ENCODE data around the gene HIGD1C. TPM values are rescaled to one million over a fixed set of nuclear protein-coding genes. Genes with fewer than 3 reads are reported as not detected.
"Not testable (repeated sequence)": the region's sequence is repeated elsewhere in the genome, so short reads cannot be mapped to it uniquely, and the experiment has no call there.

HIGD1C gene
- polyA plus RNA-seq, 3 donors = 0.43 TPM; not detected in 2

DNA sequence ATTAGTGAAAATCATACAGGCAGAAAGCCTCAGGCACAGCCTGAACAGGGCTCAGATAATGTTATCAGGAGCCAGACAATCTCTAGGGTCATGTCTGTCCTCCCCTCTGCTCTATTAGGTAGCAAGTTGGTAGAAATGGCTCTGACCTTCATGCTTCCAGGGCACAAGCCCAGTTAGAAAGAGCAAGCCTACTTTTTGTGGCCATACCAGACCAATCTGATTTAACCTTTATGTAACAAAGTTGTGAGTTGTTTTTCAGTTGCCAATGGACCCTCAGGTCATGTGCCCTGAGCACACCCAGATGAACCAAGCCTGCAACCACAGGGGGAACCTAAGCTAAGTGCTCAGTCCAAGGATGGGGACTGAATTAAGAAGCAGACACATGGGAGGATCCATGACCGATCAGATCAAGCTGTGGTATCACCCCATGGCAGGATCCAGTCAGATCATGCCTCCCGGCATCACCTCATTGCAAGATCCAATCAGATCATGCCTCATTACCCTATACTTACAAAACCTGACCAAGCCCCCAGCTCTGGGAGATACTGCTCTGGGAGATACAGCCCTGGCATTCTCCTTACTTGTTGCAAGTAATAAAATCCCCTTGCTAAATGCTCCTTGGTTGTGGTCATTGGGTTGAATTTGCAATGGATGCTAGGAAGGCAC lies 18.8 kb upstream of the HIGD1C start:
- DNase-seq (ENCODE audit: low read depth in 3 of 3, low spot score in 2 of 3) = no peak

DNA sequence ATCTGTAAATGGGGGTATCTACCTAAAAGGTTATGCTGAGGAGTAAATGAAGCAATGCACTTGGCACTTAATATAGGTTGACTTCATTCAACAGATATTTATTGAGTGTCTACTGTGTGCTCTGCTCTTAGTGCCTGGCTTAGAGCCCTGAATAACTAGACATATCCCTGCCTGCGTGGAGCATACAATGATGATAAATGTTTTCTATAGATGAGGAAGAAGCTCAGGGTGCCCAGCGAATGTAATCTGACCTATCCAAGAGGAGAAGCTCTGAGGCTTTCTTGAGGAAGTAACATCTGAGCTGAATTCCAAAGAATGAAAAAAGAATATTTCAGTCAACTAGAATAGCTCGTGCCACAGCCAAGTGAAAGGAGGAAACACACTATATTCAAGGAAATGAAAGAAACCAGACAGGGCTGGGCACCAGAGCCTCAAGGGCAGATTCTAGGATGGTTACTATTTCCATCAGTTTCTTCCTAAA lies 17.9 kb upstream of the HIGD1C start:
- DNase-seq (ENCODE audit: low read depth in 3 of 3, low spot score in 2 of 3) = no peak

DNA sequence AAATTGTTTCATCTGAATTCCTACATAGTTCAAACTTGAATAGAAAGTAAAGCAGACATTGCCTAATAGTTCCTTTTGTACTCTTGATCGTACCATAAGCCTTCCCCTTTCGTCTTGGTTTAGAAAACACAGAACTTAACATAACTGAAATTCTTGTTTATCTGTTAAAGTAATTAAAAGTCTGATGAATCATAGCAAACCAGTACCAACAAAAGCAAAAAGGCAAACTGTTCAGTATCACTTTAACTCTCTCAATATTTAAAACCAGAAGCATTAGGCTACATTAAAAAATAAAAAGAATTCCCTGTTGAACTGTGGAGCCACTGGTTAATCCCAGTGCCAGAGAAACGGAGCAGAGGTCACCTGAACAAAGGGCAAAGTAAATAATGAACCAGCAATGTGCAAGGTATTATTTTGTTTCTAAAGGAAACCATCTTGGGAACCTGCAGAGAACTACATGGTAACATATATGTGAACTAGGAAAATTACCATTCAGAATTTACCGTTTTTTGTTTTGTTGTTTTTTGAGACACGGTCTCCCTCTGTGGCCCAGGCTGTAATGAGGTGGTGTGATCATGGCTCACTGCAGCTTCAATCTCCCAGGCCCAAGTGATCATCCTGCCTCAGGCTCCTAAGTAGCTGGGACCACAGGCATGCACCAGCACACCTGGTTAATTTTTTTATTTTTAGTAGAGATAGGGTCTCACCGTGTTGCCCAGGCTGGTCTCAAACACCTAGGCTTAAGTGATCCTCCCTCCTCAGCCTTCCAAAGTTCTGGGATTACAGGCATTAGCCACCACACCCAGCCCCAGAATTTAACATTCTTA lies 17.1 kb upstream of the HIGD1C start:
- DNase-seq (ENCODE audit: low read depth in 3 of 3, low spot score in 2 of 3) = no peak

DNA sequence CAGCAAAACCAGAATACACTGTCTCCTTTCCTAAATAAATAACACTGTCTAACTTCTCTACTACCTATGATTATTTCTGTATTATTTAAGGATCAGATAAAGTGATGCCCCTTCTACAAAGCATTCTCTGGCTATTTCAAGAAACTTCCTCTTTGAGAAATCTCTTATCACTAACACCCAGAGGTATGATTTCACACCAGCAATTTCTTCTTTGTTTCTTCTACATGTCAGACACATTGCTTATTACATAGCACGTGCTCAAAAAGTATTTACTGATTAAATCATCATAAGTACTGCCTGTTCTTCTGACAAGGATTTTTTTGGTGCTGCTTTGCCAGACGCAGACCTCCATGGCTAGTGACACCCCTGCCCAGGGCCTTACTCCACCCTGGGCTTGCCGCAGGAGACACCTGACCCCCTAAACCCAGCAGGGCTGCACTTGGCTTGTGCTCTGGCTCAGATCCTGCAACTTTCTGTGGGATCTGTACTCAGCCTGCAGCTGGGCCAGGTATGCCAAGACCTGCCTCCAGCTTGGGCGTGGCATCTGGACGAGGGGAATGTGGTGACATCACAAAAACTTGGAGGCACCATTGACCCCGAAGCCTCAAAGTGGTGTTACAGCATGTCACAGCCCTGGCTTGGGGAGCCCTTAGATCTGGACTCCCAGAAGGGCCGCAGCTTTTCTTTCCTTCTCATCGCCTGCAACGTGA lies 15.4 kb upstream of the HIGD1C start:
- DNase-seq (ENCODE audit: low read depth in 3 of 3, low spot score in 2 of 3) = no peak

DNA sequence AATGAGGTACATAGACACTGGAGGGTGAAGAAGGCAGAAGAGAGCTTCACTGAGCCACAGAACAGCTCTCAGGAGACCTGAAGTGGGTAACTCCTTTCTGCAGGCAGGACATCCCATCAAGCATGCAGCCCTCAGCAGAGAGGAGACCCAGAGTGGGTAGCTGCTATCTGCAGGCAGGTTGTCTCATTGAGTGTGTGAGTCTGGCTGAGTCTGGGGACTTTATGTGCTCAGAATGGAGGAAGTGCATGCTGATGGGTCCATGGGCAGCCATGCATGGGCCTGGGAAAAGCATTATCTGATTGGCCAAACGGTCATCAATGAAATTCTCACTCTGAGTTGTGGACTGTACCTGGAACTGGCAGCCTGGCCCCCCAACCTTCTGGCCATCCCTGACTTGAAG lies 14.7 kb upstream of the HIGD1C start:
- no peak for DNase-seq (ENCODE audit: low read depth in 3 of 3, low spot score in 2 of 3)

DNA sequence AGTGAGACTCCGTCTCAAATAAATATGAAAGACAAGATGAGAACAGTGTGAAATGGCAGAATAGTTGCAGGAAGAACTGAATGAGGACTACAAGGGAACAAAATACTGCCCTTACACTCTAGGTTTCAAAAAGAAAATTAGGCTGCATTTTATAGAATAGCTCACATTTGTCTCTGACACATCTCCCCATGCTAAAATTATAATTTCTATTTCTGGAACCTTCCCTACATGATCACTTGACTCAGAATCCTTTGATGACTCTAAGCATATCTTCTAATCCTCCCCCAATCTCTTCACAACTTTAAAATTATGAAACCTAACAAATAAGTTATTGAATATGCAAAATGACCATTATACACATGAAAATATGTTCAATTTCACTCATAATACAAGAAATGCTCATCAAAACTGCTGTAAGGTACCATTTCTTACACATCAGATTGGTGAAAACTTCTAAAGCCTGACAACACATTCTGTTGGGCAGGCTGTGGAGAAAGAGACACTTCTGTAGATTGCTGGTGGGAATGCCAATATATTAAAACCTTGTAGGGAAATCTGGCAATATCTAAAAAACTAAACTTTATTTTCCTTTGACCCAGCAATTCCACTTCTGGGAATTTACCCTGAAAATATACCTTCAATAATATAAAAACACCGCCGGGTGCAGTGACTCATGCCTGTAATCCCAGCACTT lies 4.3 kb upstream of the HIGD1C start:
- no peak for DNase-seq (ENCODE audit: low read depth in 3 of 3, low spot score in 2 of 3)

DNA sequence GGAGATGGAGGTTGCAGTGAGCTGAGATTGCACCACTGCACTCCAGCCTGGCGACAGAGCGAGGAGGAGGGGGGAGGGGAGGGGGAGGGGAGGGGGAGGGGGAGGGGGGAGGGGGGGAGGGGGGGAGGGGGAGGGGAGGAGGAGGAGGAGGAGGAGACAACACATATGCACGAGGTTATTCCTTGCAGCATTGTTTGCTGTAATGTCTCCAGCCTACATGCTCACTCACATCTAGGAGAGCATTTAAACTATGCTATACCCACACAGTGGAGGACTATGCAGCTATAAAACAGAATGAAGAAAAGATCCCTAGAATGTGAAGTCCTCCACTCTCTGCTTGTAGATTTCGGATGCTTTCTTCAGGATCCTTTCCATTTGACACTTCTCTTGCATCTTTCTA lies 3.5 kb upstream of the HIGD1C start:
- no peak for DNase-seq (ENCODE audit: low read depth in 3 of 3, low spot score in 2 of 3)

DNA sequence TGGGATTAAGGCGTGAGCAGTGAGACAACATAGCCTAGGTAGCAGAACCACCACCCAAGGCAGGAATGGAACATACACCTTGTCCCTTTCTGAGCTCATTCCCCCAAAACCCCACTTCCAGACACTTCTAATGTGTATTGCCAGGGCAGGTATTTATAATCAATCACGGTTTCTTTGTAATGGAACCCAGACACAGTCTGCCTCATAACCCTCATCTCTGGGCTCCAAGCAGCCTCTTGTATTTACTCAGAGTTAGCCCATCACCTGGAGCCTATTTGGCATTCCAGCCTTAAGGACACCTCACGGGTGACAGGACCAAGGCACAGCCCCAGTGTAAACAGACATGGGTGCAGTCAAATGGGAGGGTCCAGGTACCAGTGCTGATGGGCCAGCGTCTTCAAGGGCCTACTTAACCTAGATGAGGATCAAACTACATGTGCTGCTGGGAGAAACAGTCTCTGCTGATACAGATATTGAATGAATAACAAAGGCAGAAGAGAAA lies 2.5 kb upstream of the HIGD1C start:
- DNase-seq (ENCODE audit: low read depth in 3 of 3, low spot score in 2 of 3) = no peak

DNA sequence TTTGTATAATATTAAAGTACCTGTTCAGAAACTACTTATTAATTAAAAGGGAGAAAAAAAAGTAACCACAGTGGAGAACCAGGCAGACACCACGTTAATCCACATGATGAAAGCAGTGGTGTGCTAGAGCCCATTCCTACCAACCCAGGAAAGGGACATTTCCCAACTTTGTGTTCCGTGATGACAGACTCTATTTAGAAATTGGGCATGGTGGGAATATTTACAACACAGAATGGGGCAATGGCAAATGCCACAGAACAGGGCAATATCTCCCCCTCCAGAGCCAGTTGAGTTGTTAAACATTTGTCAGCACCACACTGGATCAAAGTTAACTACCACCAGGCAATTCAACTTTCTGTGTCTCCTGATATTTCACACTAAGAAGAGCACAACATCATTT lies 1.2 kb upstream of the HIGD1C start:
- DNase-seq (ENCODE audit: low read depth in 3 of 3, low spot score in 2 of 3) = no peak

DNA sequence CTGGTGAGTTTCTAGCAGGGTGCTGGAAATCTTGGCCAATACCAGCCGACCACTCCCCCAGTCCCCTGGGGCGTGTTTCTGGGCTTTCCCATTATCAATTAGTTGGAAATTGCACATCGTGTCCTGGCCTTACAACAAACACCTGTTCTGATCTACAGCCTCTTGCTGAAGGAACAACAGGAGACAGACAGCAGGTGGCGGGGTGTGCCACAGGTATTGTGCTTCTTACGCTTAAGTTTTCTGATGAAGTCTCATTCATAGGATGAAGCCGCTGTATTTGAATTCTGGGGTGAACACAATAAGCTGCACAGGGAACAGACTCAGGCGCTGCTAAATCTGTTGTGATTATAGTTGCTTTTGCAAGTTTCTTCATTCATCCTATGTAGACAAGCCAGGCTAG lies 703 bp downstream of the HIGD1C start:
- no peak for DNase-seq (ENCODE audit: low read depth in 3 of 3, low spot score in 2 of 3)

DNA sequence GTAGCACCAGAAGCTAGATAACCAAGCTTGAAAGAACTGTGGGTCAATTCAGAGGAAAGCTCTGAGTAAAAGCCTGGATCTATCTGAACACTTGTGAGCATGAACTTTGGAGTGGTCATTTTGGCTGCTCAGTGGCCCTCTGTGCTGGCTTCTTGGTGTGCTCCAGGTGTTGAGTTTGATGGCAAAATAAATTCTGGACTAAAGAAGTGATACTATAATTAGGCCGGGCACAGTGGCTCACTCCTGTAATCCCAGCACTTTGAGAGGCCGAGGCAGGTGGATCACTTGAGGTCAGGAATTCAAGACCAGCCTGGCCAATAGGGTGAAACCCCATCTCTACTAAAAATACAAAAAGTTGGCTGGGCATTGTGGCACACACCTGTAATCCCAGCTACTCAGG lies 2.4 kb downstream of the HIGD1C start:
- DNase-seq (ENCODE audit: low read depth in 3 of 3, low spot score in 2 of 3) = not testable (repeated sequence)

DNA sequence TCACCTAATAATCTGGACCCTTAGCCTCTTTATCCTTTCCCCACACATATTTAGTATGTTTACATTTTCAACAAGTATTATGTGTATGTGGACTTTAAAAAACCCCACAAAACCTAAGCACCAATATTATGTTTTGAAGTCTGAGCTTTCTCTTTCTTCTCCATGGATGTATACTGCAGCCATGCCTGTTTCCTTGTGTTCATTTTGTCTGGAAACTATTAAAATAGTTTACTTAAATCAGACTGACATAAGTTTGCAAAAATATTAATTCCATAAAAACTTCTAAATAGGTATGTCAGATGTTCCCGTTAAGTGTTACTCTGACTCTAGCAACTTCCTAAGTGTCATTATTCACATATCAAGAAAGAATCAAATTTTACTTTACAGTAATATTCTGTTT lies 2.9 kb downstream of the HIGD1C start:
- no peak for DNase-seq (ENCODE audit: low read depth in 3 of 3, low spot score in 2 of 3)

DNA sequence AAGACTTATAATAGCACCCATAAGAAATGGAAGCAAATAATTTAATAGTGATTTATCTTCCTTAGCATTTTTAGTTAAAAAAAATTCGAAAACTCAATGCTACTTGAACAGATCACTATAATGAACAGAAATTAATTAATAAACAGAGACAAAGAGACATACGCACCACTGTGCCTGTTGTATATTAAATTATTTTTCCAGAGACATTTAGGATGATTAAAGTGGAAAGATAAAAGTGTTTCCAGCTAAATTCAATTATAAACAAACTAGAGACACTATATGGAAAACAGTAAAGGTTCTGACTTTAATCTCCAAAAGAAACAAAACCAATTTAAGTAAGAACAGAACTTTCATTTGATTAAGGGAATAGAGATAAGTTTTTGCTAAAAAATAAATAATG lies 3.4 kb downstream of the HIGD1C start:
- no peak for DNase-seq (ENCODE audit: low read depth in 3 of 3, low spot score in 2 of 3)

DNA sequence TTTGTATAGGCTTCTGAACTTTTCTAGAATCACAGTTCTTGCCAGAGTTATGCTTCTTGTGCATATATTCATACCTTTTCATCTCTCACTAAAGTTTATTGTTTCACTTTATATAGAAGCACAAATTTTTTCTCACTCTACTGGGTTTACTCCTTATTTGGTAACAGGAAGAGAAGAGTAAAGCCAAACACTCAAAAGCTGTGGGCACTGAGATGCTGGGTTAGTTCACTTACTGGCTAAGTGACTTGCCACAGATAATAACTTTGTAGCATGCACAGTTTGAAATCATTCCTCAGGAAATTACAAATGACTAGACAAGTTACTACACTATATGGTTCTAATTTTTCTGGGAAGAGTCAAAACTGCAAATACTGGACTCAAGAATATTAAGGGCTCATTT lies 7.8 kb downstream of the HIGD1C start:
- DNase-seq (ENCODE audit: low read depth in 3 of 3, low spot score in 2 of 3) = no peak

DNA sequence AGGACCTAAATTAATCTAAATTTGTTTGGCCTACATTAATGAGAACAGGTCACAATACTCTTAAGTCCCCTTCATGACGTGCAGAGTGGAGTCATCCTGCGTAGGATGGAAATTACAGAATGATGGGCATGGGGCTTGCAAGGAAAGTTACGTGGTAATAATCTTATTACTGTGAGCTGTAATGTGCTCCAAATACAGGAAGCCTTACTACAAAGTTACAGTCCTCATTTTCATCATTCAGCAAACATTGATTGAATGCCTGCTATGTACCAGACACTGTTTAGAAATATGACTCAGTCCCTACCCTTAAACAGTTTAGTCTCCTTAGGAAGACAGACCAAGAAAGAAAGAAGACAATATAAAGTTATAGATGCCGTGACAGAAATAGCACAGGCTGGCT lies 9.4 kb downstream of the HIGD1C start:
- DNase-seq (ENCODE audit: low read depth in 3 of 3, low spot score in 2 of 3) = no peak

DNA sequence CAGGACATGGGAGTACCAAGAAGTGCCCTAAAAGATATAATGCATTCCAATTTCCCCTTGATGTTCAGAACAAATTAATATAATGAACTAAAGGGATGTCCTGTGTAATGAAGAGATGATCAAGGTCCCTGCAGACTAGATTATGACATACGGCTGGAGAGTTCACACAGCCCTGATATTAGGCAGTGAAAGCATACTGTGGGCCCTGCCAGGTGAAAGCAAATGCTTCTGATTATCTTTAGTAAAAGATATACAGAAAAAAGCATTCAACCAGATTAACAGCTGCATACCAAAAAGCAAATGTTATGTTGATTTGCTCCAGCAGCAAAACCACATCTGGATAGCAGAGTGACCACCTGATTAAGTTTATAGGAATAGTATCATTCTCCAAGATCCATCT lies 12.1 kb downstream of the HIGD1C start:
- no peak for DNase-seq (ENCODE audit: low read depth in 3 of 3, low spot score in 2 of 3)

DNA sequence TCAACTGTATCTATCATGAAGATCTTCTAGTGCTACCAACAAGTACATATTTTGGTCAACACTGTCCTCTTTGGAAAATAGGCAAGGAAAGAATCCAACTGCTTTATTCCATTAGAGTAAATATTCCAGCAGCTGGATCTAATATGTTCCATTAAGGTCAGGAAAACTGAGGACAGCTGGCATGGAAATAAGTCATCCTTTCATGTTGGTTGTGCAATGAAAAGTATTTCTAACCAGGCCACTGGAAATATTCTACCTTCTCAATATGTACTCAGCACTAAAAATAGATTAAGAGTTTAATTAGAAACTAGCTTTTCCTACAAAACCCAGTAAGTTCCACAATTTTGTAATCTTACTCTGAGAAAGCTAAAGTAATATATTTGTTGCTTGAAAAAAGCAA lies 19.6 kb downstream of the HIGD1C start:
- DNase-seq (ENCODE audit: low read depth in 3 of 3, low spot score in 2 of 3) = no peak

DNA sequence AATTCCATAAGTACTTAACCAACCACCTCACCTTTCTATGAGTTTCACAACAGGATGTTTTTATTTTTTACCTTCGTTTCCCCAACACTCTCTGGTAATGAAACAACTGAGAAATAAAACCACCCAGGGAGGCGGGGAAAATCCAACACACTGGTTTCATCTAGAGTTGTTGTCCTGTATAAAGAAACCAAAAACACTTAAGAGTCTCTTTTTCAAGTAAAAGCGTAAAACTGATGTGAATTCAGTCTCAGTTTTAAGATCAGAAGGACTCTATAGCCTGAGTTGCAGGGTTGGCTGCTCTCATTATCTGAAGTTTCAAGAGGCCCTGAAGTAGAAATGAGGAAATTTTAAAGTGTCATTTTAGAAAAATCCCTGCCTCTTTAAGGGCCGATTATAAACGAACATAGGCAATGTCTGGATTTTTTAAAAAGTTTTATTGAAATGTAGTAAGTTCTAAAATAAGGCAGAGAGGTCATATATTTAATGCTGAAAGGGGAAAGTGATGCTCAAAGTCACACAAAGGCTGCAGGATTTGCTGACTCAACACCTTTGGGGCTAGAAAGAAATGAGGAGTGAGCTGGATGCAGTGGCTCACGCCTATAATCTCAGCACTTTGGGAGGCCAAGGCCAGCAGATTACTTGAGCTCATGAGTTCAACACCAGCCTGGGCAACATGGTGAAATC lies 27.2 kb downstream of the HIGD1C start:
- DNase-seq (ENCODE audit: low read depth in 3 of 3, low spot score in 2 of 3) = no peak

DNA sequence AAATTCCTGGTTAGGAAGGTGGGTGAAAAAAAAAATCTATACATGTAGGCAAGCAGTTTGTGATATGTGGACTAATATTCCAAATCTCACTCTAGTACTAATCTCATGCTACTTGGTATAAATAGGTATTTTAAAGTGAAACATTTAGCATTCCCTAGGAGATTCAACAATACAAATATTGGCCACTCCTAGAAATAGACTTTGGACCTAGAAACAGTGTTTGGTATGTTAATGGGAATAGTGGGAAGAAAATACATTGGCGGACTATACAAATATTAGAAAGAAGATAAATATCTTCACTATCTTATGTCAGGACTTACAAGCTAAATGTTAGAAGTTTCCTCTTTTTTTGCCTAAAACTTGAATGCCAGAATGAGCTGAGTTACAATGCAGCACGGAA lies 28.2 kb downstream of the HIGD1C start:
- no peak for DNase-seq (ENCODE audit: low read depth in 3 of 3, low spot score in 2 of 3)
